NCI-H1436 treated with DMSO at 0.1 percent for 48 hours (cell line): ENCODE data around the gene GPR150.

Source experiments
- DNase-seq: peaks from one replicate; lab custom pipeline; 2025; lab: John Stamatoyannopoulos, UW

GPR150 gene

DNA sequence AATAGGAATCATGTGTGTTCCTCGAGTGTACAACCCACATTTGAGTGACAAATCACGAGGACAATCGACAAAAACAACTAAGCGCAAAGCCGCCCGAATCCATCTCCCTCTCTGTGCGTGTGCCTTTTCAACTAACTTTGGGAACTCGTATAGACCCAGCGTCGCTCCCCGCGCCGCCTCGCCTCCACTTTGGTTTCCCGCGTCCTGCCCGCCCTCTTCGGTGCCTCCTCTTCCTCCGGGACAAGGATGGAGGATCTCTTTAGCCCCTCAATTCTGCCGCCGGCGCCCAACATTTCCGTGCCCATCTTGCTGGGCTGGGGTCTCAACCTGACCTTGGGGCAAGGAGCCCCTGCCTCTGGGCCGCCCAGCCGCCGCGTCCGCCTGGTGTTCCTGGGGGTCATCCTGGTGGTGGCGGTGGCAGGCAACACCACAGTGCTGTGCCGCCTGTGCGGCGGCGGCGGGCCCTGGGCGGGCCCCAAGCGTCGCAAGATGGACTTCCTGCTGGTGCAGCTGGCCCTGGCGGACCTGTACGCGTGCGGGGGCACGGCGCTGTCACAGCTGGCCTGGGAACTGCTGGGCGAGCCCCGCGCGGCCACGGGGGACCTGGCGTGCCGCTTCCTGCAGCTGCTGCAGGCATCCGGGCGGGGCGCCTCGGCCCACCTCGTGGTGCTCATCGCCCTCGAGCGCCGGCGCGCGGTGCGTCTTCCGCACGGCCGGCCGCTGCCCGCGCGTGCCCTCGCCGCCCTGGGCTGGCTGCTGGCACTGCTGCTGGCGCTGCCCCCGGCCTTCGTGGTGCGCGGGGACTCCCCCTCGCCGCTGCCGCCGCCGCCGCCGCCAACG, at the start of gene GPR150:
TSS of gene GPR150 (plus strand) at position 58 of the 840 bp plus-strand sequence. CDS start at position 247, 189 bp downstream.
- no peak for DNase-seq

DNA sequence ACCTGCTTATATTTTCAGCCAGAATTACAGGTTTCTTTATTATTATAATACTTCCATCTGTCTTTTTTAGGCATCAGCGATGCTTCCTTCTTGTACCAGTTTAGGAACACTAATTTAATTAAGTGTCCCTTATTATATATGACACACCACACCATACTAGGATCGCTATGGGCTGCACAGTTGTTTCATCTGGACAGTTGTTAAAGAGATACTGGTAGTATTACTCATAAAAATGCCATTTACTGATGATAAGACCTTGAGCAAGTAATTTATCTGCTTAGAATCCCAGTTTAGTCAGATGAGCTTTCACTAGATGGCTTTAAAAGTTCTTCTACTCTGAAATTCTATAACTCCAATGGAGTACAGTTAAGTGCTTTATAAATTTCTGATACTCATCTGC, 47.9 kb upstream of the GPR150 start:
- no peak for DNase-seq

DNA sequence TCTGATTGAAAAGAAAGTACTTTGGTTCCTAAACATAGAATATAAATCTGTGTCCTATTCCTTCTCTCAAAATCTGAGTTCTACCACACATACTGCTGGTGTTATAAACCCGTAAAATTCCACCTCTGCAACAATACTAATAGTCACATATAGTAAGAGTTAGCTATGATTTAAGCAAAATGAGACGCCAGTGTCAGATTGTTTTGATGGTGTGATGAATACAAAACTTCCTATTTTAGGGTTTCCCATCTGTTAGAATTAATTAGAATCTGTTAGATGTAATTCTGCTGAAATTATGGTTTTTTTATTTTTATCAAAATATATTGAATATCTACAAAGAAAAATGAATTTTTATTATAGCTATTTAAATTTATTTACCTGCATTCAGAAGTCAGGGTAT, 38.3 kb upstream of the GPR150 start:
- DNase-seq, result no peak

DNA sequence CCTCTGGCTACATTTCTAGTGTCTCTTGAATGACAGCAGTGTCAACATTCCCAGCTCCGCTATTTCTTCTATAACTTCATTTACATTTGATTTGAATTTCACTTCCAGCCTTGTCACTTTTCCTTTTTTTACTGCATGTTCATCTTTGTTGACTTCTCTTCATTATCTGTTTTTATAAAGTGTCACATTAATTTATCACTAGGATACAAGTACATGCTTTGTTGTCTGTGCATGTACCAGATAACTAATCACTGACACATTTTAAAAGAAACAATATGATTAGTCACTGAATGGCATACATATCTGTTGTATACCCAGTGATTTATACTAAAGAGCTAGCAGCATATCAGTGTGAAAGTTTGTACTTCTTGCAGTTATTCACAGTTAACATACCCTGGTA, 35.9 kb upstream of the GPR150 start:
- no peak for DNase-seq

DNA sequence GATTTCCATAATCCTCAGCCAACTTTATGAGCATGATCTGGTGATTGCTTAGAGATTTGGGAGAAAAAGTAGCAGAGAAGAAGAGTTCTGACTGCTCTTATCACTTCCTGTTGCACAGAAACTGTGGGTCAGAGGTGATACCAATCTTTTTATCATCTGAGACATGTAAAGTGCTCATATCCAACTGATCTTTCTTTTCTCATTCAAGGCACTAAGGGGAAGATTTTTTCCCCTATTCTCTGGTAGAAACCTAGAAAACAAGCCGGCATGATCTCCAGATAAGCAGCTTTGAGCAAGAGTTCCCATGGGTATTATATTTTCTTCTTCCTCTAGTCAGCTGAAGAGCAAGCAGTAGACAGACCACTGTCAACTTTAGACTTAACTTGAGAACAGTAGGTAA, 29.0 kb upstream of the GPR150 start:
- no peak for DNase-seq

DNA sequence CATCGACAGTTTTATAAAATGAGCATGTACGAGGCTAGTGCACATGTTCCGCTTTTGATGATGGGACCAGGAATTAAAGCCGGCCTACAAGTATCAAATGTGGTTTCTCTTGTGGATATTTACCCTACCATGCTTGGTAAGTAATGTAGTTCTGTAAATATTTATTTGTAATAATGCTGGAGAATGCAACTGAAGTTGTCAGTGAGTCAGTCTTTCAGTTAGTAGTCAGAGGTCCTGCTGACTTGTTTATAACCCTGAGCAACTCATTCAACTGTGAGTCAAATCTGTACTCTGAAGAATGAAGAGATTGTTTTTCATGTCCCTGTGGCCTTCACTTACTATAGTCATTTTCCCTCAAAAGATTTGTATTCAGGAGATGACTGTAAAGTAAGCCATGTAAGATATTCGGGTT, 28.4 kb upstream of the GPR150 start:
- DNase-seq, result no peak

DNA sequence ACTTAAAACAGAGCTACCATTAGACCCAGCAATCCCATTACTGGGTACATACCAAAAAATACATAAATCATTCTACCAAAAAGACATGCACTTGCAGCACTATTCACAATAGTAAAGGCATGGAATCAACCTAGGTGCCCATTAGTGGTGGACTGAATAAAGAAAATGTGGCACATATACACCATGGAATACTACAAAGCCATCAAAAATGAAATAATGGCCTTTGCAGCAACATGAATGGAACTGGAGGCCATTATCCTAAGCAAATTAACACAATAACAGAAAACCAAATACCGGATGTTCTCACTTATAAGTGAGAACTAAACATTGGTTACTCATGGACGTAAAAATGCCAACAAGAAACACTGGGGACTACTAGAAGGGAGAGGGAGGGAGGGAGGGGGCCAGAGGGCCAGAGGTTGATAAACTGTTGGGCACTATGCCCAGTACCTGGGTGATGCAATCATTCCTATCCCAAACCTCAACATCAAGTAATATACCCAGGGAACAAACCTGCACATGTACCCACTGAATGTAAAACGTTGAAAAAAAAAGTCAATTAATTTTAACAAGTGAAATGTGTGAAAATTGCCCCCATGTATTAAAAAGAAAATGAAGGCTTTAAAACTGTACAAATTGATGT, 24.5 kb upstream of the GPR150 start:
- no peak for DNase-seq

DNA sequence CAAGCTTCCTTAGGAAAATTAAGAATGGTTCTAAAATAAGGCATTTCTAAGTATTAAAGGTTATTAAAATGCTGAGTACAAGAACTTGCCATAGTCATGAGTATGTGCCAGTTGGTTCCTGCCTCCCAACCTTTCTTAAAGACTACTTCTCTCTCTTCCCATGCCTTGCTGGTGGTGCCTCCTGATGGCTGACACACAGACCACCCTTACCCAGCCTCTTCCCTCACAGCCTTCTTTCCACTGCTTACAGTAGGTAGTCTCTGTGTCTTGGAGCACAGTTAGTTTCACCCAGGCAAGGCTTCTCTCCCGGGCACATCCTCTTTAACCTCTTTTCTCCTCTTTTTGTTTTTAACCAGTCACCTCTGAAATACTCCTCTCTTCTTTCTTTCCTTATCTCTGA, 20.6 kb upstream of the GPR150 start:
- DNase-seq, result no peak

DNA sequence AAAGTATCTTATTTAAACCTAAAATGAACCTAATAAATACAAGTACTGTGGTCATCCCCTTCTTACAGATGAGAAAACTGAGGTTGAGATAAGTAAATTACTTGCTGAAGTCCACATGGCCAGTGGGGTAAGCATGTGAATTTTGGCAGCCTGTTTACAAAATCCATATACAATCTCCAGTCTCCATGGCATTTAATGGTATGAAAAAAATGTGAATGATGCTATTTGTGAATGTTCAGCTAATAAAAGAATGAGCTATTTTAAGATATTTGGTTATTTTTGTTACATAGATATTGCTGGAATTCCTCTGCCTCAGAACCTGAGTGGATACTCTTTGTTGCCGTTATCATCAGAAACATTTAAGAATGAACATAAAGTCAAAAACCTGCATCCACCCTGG, 19.3 kb upstream of the GPR150 start:
- DNase-seq, result no peak

DNA sequence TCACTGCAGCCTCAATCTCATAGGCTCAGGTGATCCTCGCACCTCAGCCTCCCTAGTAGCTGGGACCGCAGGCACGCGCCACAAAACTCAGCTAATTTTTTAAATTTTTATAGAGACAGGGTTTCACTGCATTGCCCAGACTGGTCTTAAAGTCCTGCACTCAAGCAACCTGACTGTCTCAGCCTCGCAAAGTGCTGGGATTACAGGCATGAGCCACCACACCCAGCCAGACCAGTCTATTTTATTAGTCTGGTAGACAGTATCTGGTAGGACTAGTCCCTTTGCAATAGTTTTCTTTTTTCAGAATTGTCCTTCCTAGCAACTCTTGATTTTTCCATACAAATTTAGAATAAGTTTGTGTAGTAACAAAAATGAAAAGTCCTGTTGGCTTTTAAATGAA, 14.1 kb upstream of the GPR150 start:
- DNase-seq, result no peak

DNA sequence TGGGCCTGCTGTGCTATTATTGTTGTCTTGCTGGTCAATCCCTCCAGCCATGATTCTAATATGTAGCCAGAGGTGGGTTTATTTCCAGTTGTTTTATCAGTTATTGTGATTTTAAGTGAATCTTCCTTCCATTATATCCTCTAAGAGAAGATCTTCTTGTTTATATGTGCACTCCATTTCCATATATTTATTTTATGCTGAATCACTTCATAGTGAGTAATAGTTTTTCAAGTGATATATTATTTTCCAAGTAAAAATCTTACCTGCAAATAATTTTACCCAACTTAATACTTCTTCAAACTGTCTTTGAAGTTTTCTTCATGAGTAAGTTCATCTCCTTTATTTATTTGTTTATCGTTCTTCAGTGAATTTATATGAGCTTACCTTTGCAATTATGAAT, 13.5 kb upstream of the GPR150 start:
- no peak for DNase-seq

DNA sequence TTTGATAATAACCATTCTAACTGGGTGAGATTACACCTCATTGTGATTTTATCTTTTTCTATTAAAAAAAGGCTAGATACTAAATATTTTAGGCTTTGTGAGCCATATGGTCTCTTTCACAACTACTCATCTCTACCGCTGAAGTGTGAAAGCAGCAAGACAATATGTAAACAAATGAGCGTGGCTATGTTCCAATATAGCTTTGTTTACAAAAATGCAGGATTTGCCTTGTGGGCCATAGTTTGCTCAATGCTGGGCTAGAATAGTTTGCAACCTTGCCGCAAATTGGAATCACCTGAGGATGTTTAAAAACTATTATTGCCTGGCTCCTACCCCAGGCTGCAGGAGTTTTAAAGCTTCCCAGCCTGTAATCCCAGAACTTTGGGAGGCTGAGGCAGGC, 10.2 kb upstream of the GPR150 start:
- no peak for DNase-seq

DNA sequence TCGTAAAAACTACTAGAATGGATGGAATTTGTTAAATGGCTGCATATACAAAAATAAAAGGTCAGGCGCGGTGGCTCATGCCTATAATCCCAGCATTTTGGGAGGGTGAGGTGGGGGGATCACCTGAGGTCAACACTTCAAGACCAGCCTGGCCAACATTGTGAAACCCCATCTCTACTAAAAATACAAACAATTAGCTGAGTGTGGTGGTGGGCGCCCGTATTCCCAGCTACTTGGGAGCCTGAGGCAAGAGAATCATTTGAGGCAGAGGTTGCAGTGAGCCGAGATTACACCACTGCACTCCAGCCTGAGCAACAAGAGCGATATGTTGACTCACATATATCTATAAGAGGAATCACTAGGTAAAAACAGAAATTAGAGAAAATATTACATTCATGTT, 9.3 kb upstream of the GPR150 start:
- no peak for DNase-seq

DNA sequence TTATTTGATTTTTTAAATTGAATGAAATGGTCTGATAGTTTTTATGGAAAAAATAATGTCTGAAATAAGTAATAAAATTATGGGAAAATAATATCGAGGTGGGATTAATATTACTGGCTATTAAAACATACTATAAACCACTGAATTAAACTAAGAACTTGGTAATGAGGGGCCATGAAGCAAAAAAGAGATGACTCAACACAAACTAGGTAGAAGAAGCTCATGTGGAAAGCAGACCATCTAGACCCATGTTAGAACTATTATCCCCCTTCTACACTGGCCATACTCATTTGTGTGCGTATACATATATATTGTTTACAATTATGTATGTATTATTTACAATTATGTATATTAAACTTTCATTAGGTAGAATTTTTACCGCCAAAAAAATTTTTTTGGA, 8.5 kb upstream of the GPR150 start:
- DNase-seq, result no peak

DNA sequence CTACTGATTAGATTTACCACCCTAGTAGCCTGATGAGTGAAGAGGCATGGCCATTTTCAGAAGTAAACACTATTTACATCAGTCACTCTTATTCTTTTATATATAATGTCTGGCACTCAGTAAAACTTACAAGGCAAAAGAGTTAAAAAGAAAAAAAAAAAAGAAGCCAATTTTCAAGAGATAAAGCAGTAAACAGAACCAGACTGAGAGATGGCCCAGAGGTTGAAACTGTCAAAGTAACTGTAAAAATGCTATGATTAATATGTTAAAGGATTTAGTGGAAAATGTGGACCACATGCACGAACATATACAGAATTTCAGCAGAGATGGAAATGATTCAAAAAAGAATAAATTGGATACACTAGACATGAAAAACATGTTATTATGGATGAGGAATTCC, 6.4 kb upstream of the GPR150 start:
- no peak for DNase-seq

DNA sequence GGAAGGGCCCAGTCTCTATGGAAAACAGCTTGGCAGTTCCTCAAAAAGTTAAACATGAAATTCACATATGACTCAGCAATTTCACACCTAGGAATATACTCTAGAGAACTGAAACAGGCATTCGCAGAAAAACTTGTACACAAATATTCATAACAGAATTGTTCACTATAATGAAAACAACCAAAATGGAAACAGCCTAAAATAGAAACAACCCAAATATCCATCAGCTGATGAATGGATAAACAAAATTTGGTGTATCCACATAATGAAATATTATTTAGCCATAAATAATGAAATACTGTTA, 4.8 kb upstream of the GPR150 start:
- DNase-seq, result no peak

DNA sequence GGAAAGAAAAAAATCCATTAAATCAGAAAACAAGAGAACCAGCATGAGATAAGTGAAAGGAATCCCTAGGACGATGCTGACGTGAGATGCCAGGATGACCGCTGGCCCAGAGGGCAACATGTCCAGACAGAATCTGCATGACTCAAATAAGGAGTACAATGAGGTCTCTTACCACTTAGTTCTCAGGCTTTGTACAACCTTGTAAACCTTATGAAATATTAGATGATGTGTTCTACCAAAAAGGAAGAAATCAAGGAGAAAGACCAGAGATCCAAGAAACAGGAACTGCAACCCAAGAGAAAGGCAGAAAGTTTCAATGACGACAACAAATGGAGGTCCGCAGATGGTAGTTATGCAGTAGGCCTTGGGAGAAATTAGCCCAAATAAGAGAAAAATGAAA, 2.8 kb upstream of the GPR150 start:
- no peak for DNase-seq

DNA sequence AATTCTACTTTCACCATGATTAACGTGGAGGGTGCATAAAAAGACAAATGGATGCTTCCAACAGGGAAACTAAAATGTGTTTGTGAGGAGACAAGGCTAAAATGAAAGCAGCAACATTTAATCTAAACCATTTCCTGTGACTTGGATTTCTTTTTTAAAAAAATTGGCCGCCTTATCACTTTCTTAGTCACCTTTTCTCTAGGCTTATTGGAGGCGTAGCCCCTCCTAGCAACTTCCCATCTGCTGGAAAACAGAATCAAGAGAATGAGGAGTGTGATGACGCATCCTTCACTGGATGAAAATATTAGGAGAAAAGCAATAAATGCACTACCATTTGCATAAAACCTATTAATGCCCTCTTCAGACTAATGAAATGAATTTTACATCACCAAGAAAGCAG, 791 bp upstream of the GPR150 start:
- DNase-seq, result no peak

DNA sequence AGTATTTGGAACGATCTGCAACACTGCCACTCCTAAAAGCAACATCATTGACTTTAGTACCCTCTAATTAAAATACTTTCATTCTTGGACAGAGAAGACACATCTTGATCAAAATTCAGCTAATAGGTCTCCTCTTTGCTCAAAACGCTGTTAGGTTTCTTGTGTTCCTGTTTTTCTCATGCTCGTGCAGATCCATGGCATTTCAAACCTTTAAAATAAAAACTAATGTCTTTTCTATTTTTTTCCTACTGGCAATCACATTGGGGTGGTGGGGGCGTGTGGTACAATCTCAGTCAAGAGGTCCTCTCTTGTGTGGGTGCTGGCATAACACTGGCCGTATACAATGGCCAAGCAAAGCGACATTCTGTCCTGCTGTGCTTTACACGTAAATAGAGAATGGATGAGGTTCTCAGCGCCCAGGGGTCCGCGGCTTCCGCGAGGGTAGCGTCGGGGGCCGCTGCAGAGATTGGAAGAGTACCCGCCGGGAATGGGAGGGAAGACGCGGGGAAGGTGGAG, 315 bp upstream of the GPR150 start:
- DNase-seq, result no peak

DNA sequence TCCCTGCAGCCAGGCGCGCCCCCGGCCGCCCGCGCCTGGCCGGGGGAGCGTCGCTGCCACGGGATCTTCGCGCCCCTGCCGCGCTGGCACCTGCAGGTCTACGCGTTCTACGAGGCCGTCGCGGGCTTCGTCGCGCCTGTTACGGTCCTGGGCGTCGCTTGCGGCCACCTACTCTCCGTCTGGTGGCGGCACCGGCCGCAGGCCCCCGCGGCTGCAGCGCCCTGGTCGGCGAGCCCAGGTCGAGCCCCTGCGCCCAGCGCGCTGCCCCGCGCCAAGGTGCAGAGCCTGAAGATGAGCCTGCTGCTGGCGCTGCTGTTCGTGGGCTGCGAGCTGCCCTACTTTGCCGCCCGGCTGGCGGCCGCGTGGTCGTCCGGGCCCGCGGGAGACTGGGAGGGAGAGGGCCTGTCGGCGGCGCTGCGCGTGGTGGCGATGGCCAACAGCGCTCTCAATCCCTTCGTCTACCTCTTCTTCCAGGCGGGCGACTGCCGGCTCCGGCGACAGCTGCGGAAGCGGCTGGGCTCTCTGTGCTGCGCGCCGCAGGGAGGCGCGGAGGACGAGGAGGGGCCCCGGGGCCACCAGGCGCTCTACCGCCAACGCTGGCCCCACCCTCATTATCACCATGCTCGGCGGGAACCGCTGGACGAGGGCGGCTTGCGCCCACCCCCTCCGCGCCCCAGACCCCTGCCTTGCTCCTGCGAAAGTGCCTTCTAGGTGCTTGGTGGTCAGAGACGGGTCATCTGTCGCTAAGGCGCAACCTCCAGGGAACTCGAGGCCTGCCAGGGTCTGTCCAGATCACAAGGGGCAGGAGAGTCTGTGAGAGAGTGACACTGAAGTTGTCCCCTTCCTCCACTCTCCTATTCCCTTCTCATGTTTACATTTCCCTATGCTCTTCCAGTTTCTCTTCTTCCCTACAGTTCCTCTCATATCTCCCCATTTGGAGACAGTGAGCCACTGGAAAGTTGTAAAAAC, 1.3 kb downstream of the GPR150 start:
- DNase-seq, result no peak

DNA sequence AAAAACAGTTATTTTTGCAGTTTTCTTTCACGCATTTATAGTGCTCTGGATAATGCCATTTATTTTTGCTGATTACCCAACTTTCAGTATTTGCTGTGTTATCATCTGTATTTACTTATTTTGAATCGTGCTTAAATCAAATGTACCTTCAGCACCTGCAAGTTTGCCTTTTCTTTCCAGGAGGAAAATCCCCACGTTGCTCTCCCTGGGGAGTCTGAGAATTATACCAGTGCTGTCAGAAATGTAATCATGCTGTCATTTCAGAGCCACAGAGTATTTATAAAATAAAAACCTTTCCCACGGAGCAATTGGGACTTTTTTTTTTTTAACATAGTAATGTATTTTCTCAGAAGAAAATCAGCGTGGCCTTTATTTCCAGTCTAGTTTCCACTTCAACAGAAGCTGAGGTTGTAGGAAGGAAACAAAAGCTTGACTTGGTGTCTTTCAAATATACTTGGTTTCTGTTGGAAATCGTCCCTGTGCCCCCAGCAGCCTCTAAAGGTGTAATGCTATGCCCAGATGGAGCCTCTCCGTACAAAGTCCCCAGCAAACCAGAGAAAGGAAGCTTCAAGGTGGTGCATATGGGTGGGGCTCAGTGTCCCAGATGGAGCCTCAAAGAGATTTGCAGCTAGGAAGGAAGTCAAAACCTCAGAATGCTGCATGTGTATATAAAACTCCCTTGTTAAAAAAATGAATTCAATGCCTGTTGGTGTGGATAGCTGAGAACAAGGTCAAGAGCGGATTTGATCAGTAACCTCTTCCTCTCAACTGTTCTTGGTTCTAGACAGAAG, 2.1 kb downstream of the GPR150 start:
- no peak for DNase-seq

DNA sequence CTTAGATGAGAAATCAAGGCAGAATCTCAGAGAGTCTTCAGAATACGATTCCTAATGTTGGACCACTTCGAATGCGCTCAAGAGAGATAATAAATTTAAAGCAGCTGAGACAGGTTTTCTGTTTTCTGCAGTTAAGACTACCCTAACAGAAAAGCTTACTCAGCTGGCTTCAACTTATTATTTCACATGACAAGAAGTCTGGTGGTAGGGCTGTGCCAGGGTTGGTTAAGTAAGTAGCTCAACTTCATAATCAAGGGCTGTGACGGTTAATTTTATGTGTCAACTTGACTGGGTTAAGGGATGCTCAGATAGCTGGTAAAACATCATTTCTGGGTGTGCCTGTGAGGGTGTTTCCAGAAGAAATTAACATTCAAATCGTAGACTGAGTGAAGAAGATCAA, 3.8 kb downstream of the GPR150 start:
- no peak for DNase-seq
